ENCODE data around the gene HIGD1B.

- TF ChIP-seq CTCF (IDR thresholded peaks at IDR 0.05): no peak
- TF ChIP-seq EP300 (IDR thresholded peaks at IDR 0.05): no peak
- TF ChIP-seq POLR2A (IDR thresholded peaks at IDR 0.05): no peak
Observed at GRCh38 chr17:44867841-44868240, 20.2 kb downstream of the HIGD1B start.

All from ovary (tissue), 3 donors.